A549 treated with AZD9567 at 1 μM for 4 hours (cell line): ENCODE data around the gene RARRES1. TPM values are rescaled to one million over a fixed set of nuclear protein-coding genes. Genes with fewer than 3 reads are reported as not detected.

Experiments
- total RNA-seq: library from RNA; stranded (reverse); fragments of 200-300 nt; extraction: Qiagen RNA extraction; gene quantifications from 5 replicates; pipeline ENCODE4 v1.2.3, GENCODE V29; 2022; ENCODE audit not compliant: insufficient read depth

The RARRES1 gene, protein sequence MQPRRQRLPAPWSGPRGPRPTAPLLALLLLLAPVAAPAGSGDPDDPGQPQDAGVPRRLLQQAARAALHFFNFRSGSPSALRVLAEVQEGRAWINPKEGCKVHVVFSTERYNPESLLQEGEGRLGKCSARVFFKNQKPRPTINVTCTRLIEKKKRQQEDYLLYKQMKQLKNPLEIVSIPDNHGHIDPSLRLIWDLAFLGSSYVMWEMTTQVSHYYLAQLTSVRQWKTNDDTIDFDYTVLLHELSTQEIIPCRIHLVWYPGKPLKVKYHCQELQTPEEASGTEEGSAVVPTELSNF
- total RNA-seq = 7.4 to 10.1 TPM (median 8.8 TPM) in 5 replicates

DNA sequence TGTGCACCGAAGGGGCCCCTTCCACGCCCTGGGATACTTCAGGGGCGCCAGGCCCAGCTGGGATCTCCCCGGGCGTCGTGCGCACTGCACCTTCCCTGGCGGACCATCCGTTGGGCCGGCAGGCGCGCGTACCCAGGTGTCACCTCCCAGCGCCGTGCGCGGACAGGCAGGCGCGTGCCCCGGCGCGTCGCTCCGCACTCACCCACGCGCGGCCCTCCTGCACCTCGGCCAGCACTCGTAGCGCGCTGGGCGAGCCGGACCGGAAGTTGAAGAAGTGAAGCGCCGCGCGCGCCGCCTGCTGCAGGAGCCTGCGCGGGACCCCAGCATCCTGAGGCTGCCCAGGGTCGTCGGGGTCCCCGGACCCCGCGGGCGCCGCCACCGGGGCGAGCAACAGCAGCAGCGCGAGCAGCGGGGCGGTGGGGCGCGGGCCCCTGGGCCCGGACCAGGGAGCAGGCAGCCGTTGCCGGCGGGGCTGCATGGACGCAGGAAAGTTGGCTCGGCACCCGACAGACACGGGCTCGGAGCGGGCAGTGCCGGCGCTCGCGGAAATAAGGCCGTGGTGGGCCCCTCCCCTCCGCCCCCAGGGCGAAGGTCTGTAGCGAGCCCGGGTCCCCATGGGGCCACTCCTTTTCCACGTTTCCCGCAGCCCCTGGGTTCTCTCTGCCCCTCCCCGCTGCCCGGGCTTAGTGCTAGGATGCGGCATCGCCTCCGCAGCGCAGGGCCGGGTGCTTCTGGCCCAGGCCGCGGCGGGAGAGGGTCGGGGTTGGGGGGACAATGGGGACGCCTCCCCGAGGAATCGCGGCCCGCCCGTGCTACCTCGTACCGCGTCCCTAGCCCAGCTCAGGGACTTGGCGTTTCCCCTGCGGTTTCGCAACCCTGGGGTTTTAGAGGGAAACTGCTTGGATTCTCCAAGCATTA is at the start of gene RARRES1:
RARRES1 (minus strand) TSS at position 520 of the 918 bp plus-strand sequence; CDS start at position 478, 42 bp downstream.

DNA sequence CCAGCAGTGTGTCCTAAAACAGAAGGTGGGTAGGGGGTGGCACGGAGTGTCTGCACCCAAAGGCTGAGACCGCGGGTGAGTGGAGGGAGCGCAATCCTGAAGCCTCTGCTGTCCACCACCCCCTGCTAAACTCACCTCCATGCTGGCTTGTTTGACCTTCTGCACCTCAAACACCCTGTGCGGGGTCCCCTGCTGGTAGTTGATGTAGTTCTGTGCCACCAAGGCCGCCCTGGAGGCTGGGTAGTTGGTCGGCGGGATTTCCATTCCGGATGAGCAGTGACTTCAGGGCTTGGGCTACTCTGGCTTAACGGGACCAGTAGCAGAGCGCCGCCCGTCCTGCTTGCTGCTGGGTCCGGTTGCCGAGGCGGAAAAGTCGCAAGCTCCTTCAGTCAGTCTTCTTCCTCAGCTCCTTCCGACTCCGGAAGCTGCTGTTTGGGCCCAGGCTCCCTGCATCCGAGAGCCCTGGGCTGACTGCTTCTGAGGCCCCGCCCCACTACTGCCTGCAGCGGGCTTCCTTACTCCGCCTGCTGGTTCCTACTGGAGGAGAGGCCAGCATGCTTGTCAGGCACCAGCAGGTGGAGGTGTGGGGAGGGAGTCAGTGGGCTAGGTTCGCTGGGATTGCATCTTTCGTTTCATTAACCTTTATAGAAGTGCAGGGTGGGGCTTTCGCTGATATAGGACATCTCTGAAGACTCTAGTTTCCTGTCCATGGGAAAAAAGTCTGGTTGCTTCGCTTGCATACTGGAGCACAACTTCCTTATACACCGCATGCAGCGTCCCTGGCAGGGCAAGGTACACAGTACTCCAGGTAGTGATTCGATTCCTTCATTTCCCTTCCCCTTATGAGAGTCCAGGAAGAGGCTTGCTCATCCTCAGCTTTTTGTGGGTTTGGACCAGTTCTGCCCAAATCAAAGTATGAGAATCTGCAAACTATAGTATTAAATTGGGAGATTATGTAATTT is 59.8 kb downstream of the RARRES1 start, which contains the start of gene LXN:
LXN (minus strand) TSS at position 434 of the 962 bp plus-strand sequence; CDS start at position 264, 170 bp downstream.

Other genes with a start within 250 kb of the RARRES1 start
- gene MLF1, start 161.3 kb downstream of the RARRES1 start, total RNA-seq = 21.8 to 28.1 TPM (median 26.2 TPM) in 5 replicates
- gene GFM1, start 87.9 kb downstream of the RARRES1 start, total RNA-seq = 39.6 to 55.9 TPM (median 43.6 TPM) in 5 replicates
- 52.0 to 54.6 TPM (median 52.5 TPM) in 5 replicates for gene LXN, start 59.8 kb downstream of the RARRES1 start, total RNA-seq
- gene MFSD1, start 69.6 kb upstream of the RARRES1 start, total RNA-seq = 39.9 to 43.3 TPM (median 42.2 TPM) in 5 replicates